Stimulated activated naive CD8-positive, alpha-beta T cell treated with anti-CD3 and anti-CD28 coated beads, Interleukin-15, Interleukin-2, amounts not matched to agents 100 U/mL and 50 U/mL, for 24 hours (primary cell): Measurements from ENCODE around the gene MYO5A.
"Not testable (repeated sequence)": the region's sequence is repeated elsewhere in the genome, so short reads cannot be mapped to it uniquely, and the experiment has no call there.

Experiments used
- ATAC-seq: fragments of 150-1000 bp; cut with Tn5 transposase; one replicate; pipeline ENCODE4 v1.10.0; 2021
- DNase-seq: peaks from one replicate; pipeline ENCODE4 v3.0.0; 2021

Gene MYO5A

DNA sequence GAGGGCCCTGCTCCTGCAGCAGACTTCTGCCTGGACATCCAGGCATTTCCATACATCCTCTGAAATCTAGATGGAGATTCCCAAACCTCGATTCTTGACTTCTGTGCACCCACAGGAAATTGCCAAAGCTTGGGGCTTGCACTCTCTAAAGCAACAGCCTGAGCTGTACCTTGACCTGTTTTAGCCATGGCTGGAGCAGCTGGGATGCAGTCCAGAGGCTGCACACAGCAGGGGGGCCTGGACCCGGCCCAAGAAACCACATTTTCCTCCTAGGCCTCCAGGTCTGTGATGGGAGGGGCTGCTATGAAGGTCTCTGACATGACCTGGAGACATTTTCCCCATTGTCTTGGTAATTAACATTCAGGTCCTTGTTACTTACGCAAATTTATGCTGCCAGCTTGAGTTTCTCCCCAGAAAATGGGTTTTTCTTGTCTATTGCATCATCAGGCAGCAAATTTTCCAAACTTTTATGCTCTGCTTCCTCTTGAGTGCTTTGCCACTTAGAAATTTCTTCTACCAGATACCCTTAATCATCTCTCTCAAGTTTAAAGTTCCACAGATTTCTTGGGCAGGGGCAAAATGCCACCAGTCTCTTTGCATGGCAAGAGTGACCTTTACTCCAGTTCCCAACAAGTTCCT lies 11.8 kb upstream of the MYO5A start:
- ATAC-seq (no peak), DNase-seq (no peak)

DNA sequence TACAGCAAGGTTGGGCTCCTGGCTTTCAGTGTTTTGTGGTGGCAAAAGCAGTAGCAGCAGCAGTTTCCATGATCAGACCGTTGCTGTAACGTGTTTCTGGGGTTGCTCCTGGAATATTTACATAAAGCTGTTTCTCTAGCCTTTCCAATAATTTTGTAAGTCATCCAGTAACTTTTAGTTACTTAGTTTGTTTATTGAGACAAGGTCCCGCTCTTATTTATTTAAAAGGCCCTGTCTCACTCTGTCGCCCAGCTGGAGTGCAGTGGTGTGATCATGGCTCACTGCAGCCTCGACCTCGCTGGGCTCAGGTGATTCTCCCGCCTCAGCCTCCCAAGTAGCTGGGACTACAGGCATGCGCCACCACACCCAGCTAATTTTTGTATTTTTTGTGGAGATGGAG lies 8.8 kb upstream of the MYO5A start:
- ATAC-seq: no peak
- DNase-seq: no peak

DNA sequence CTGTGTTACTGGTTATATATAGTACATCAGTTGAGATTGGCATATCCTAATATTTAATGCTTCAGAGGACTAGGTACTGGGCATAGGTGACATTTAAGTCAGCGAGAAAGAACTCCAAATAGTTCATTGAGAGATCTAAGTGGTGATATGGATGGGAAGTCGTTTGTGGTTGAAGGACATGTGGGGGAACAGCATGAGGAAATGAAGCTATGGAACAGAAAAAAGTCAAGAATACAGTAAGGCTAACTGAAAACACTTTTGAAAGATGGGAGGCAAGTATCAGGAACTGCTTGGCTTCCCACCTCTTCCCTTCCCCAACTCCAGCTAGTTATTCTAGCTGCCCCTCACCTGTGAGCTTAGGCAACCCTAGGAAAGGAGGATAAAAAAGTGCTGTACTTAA lies 3.7 kb upstream of the MYO5A start:
- DNase-seq (no peak), ATAC-seq (no peak)

DNA sequence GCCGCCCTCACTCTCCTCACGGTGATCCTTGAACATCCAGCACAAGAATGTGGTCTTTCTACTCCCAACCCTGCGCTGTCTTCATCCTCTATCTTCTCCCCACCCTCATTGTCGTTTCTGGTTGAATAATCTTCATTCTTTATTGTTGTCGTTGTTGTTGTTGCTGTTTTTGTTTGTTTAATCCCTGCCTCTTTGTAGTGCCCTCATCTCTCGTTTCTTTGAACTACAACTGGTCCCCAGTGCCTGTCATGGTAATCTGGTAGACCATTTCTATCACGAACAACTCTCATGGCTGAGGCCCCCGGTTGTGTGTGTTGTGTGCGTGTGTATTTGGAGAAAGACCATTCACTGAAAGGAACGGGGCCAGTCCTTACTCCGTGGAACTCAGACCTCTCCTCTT lies 1.3 kb upstream of the MYO5A start:
- ATAC-seq (no peak), DNase-seq (no peak)

DNA sequence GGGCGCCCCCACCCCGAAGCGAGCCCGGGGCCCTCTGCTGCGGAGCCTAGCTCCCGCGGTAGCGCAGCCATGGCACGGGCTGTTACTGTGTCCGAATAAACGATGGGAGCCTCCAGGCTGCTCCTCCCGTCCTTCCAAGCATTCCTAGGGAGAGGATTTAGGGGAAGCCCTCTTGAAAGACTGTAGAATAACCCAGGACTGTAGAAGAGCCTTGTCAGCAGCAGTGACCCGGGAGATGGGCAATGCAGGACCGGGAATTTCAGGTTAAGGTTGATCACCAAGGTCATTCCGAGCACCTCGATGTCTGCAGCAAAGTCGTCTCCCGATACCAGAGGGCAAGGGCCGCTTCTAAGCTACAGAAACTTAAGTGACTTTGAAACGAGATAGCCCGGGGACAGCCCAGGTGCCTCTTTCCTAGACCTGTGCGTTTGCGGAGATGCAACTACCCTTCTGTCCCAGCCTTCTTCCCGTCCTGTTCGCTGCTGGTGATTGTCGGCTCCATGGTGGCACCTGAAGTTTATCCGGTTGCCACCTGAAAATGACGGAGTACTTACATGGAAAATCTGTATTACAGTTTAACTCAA lies 753 bp upstream of the MYO5A start:
- DNase-seq (peak; percentile 19), ATAC-seq (no peak)

DNA sequence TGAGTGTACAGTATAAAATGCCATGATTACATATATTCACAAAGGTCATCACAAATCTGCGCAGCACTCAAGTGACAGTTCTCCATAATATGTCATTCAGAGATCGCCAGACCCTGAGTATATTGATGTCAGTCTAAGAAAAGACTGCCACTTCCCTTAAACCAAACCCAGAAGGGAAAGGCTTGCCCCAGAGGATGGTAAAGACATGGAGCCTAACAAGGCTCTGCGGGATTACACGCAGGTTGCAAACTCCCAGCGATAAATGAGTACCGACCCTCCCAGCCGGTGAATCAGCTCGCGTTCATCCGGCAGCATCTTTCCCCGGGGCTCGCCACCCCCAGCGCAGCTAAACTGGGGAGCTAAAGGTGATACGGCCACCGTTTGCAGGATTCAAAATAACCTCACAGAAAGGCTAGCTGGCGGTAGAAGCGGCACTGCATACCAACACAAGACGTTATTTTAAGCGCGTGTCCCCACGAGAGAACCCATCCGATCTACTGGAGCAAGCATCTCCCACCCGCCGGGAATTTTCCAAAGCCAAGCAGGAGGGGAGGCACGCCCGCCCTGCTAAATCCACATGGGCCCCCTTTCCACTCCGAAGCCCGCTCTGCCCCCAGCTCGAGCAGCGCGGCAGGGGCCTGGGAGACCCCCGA lies 643 bp downstream of the MYO5A start:
- peak; percentile 57 for DNase-seq
- ATAC-seq: no peak

DNA sequence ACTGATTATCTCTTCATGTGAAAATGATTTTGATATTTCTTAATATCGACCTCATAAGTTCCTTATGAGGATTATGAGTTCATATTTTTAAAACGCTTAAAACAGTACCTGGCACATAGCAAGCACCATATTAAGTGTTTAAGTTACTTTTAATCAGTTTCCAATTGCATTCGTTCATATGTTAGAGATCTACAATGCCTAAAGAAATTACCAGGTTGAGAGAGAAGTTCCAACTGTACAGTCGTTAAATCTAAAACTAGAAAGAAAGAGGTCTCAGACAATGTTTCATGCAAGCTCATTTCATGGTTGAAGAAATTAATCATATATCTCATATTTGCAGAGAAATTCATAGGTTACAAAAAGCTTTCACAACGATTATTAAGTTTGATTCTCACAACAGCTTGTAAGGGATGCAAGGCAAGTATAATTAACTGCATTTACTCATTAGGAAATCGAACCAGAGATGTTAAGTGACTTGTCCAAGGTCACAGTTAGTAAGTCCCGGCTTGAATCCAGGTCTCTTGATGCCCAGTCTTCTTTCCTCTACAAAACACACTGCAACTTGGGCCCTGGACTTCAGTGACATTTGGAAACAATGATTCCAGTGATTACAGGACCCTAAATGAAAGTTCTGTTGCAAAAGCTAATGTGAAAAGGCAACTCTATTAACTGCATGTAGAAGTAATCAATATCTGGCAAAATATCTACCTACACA lies 1.3 kb downstream of the MYO5A start:
- ATAC-seq: no peak
- no peak for DNase-seq

DNA sequence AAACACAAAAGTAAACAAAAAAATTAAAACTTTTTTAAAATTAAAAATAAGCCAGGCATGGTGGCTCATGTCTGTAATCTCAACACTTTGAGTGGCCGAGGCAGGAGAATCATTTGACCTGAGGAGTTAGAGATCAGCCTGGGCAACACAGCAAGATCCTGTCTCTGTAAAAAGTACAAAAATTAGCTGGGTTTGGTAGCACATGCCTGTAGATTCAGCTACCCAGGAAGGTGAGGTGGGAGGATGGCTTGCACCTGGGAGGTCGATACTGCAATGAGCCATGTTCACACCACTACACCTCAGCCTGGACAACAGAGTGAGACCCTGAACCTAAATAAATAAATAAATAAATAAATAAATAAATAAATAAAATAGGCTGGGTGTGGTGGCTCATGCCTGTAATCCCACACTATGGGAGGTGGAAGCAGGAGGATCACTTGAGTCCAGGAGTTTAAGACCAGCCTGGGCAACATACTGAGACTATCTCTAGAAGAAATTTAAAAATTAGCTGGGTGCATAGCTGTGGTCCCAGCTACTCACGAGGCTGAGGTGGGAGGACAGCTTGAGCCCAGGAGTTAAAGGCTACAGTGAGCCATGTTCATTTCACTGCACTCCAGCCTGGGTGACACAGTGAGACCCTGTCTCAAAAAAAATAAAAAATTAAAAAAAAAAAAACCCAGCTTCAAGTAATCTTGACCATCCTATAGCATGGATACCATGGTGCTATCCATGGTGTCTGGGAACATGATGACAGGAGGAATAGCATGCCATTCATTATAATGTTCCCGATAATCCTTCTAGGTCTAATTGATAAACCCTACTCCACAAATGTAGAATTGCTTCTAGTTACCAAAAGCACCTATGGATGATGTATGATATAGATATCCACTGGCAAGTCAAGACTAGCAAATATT lies 4.2 kb downstream of the MYO5A start:
- no peak for ATAC-seq
- no peak for DNase-seq

DNA sequence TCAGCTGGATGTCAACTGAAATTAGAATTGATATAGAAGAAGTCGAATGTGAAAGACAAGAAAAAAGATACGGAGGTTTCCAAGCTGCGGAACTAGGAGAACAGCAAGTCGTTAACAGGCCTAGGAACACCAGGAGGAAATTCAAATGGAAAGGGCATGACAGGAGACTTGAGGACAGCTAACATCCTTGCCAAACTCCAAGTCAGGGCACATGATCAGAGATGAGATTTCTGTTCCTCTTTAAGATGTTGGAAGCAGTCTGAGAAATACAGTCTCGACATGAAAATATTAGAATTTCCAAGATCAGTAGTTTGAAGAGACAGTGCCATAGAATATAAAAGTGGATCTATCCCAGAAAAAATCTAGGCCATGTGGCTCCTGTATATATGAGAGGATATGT lies 5.0 kb downstream of the MYO5A start:
- DNase-seq: no peak
- no peak for ATAC-seq

DNA sequence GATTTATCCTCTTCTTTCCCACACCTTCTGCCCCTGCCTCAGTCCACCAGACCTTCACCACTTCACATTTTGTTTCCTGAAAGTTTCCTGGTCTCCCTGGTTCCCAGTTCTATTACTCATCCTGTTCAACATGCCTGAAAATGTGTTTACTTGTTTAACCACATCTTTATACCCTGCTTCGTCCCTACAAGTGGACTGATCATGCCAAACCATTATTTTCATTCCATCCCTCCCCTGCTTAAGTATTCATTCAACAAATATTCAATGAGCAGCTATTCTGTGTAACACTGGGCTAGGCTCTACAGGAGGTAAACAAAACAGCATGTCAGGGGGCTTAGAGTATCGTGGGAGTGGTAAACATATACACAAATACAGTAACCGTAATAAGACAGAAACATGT lies 5.5 kb downstream of the MYO5A start:
- no peak for DNase-seq
- ATAC-seq: no peak

DNA sequence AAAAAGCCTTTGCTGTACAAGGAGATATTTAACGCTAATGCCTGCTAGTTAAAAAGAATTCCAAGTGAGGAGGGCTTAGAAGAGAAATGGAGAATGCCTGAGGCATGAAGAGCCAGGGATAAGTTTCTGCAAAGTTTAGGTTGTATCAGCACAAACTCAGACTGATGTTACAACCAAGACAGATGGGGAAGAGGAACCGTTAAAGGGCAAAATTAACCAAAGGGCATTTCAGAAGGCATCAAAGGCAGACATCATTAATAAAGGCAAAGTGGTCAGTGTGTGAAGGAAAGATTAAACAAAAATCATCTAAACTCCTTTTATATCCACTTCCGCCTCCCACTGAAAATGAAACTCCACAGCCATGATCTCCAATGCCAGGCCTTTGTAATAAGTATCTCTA lies 7.0 kb downstream of the MYO5A start:
- ATAC-seq (no peak), DNase-seq (no peak)

DNA sequence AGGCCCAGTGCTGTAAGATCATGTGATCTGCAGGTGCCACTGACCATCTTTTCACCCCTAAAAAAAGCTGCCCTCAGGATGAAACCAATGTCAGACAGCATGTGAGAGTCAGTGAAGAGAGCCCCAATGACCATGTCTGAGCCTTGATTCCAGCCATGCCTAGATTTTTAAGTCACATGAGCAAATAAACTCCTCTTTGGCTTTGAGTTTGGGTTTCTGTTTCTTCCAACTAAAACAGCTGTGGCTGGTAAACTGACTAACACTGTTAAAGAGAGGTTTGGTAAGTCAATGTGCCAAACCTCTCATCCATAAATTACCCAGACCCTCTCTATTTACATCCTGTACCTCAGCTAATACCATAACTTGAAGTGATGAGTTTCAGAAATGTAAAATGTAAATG lies 8.3 kb downstream of the MYO5A start:
- no peak for ATAC-seq

DNA sequence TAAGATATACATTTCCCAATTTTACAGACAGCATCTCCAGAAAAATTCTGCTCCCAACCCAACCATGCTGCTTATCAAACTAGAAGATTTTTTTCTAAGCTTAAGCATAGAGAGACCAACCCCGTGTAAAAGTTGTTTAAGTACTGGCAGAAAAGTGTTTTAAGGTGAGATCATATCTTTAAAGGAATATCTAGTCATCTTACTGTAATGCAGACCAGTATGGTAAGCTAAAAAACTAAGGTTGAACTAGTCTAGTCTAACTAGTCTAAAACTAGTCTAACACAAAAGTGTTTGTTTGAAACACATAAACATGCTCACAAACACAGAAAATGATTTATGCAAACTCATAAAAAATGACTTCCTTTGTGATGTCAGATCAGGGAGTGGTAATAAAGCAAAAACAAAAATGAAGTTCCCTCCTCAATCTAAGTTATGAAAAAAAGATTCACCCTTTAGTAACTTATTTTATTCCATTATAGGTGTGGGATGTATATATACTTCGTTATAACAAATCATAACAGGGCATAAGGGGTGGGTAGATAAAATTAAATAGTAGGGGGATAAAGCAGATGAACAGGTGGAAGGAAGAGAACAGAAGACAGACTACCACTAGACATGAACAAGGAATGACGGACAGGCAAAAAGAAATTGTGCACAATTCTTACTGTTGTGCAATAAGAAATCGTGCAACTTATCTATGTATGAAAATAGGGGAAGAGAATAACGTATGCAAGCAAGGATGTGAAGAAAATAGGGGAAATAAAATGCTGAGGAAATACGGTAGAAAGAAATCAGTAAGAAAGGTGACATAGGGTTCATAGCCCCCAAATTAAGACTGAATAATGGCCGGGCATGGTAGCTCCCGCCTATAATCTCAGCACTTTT lies 10.0 kb downstream of the MYO5A start:
- ATAC-seq (no peak), DNase-seq (no peak)

More for the DNA sequence above, 8.3 kb downstream of the MYO5A start:
- DNase-seq: no peak

DNA sequence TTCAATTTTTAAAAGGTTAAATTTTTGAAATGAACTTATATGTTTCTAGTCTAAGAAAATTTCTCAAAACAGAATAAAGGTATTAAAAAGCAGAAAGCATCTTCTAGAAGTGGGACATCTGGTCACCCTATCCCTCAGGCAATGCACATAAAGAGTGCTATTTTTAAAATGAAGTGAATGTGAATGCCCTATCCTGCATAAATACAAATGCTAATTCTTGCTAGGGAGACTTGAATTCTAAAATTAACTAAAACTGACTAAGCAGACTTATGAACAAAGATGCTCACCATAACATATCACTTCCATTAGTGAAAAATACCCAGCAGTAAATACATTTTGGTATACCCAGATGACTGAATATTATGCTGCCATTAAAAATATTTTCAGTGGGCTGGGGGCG lies 11.7 kb downstream of the MYO5A start:
- DNase-seq (no peak), ATAC-seq (no peak)

DNA sequence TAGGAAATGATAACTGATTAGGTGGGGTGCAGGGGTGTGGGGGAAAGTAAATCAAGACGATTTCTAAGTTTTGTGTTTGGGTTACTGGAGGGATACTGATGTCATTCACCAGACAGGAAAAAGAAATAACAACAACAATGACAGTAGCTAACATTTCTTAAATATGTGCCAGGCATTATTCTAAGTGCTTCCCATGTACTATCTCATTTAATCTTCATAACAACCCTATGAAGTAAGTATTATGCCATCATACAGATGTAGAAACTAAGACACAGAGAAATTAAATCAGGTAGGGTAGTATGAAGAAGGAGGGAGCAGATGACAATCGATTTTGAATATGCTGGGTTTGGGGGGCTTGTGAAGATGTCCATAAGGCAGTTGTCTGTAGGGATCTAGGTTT lies 13.3 kb downstream of the MYO5A start:
- no peak for DNase-seq
- ATAC-seq: no peak

DNA sequence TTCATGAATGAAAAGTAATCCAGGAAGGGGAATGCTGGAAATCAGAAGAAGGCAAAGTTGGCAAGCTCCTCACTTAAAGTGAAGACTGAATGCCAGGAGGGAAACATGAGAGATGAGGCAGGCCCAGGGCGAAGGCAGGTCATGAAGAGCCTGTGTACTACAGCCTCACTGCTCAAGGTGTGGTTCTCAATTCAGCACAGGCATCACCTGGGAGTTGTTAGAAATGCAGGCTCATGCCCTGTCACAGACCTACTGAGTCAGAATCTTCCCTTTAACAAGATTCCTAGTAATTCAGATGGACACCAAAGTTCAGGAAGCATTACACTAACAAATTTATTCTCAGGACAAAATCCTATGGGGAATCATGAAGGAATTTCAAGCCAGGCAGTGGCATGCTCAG lies 14.2 kb downstream of the MYO5A start:
- no peak for ATAC-seq
- no peak for DNase-seq

DNA sequence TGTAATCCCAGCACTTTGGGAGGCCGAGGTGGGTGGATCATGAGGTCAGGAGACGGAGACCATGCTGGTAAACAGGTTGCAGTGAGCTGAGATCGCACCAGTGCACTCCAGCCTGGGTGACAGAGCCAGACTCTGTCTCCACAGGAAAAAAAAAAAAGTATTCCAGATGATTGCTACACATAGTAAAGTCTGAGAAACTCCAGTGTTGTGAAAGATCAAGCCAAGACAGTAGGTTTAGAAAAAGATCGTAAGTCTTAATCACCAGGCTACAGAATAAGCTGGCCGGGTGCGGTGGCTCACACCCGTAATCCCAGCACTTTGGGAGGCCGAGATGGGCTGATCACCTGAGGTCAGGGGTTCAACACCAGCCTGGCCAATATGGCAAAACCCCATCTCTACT lies 15.8 kb downstream of the MYO5A start:
- ATAC-seq, DNase-seq: not testable (repeated sequence)

DNA sequence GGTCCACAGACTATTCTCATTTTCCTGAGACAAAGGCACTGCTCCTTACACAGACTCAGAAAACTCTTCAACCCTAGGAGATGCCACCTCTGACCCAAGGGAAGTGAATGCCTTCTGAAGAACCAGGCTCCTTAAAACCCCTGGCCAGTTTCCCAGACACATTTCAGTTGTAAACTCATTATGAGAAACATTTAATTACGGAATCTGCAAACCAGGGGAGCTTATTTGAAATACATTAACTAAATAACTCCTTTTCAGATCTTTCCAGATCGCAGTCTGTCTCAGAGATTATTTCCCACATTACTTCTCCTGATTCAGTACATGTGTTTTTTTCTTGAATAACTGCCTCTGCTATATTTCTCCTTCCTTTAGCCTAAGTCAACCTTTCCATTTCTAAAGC lies 17.6 kb downstream of the MYO5A start:
- DNase-seq (no peak), ATAC-seq (no peak)

DNA sequence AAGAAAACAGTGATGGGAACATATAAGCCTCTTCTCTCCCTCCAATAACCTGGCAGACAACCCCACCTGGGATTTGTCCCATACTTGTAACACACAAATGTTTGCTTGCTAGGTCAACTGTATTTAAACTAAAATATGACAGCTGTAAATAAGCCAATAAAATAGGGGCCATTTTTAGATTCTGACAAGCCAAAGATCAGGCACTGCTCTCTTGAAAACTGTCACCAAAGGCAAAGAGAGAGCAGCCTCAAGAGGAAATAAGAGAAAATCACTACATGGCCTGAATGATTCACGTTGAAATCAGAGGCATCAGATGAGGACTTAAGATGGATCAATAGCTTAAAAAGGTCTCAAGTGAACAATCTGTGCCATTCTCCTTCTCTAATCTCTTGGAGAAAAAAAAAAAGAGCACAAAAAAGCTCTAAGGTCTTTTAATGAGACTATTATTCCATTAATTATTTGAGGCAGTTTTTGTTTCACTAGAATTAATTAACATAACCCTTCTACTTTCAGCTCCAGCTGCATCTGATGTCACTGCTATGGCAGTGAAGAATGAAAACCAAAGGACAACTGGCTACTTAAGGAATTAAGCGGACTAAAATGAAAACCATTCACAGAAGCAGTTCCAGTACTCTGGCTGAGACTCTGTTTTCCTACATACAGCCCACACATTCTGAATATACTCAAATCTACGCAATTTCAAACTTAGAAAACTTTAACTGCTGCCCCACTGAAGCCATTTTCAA lies 19.0 kb downstream of the MYO5A start:
- ATAC-seq (no peak), DNase-seq (no peak)

DNA sequence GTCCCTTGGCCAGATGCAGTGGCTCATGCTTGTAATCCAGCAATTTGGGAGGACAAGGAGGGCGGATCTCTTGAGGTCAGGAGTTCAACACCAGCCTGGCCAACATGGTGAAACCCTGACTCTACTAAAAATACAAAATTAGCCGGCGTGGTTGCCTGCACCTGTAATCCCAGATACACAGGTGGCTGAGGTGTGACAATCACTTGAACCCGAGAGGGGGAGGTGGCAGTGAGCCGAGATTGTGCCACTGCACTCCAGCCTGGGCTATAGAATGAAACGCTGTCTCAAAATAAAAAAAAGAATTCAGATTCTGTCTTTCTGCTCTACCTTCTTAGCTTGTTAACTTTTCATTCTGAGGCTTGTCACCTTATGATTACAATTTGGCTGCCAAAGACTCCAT lies 22.1 kb downstream of the MYO5A start:
- ATAC-seq: no peak
- DNase-seq: no peak

DNA sequence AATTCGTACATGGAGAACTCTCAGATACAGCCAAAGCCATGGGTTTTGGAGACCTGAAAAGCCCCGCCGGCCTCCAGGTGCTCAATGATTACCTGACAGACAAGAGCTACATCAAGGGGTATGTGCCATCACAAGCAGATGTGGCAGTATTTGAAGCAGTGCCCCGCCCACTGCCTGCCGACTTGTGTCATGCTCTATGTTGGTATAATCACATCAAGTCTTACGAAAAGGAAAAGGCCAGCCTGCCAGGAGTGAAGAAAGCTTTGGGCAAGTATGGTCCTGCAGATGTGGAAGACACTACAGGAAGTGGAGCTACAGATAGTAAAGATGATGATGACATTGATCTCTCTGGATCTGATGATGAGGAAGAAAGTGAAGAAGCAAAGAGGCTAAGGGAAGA lies 23.5 kb downstream of the MYO5A start:
- DNase-seq (no peak), ATAC-seq (no peak)
